HG02981 (cell line): Measurements from ENCODE around the gene COPG1.
"Not testable (repeated sequence)": the region's sequence is repeated elsewhere in the genome, so short reads cannot be mapped to it uniquely, and the experiment has no call there.

Experiments
- ATAC-seq: cut with Tn5 transposase; IDR thresholded peaks from one replicate; pipeline ENCODE4 v1.9.1; 2021; ENCODE audit warnings: mild to moderate bottlenecking, moderate library complexity; ENCODE audit not compliant: unreplicated experiment

Gene COPG1

GRCh38 chr3:129240436-129240835 lies 9.0 kb upstream of the COPG1 start:
- no peak for ATAC-seq

GRCh38 chr3:129245141-129245540 lies 4.3 kb upstream of the COPG1 start:
- no peak for ATAC-seq

DNA sequence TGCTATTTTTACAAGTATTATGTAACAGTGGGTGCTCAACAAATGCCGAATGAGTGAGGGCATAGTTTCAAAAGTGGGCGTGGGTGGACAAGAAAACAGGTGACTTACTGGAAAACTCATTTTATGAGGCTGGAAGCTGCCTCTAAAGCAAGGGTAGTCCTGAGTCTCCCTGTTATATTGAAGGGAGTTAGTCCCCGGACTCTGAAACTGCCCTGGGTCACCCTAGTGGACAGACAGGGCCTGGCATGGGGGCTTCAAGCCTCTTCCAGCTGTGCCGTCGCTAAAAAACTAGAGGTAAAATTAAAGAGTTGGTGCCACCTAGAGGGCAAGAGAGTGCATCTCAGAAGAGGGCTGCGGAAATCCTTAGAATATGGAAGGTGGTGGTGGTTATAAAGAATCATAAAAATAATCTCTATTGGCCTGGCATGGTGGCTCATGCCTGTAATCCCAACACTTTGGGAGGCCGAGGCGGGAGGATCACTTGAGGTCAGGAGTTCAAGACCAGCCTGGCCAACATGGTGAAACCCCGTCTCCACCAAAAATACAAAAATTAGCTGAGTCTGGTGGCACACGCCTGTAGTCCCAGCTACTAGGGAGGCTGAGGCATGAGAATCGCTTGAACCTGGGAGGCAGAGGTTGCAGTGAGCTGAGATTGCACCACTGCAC lies 3.6 kb upstream of the COPG1 start:
- peak; percentile 64 for ATAC-seq

GRCh38 chr3:129246636-129247035 lies 2.8 kb upstream of the COPG1 start:
- no peak for ATAC-seq

DNA sequence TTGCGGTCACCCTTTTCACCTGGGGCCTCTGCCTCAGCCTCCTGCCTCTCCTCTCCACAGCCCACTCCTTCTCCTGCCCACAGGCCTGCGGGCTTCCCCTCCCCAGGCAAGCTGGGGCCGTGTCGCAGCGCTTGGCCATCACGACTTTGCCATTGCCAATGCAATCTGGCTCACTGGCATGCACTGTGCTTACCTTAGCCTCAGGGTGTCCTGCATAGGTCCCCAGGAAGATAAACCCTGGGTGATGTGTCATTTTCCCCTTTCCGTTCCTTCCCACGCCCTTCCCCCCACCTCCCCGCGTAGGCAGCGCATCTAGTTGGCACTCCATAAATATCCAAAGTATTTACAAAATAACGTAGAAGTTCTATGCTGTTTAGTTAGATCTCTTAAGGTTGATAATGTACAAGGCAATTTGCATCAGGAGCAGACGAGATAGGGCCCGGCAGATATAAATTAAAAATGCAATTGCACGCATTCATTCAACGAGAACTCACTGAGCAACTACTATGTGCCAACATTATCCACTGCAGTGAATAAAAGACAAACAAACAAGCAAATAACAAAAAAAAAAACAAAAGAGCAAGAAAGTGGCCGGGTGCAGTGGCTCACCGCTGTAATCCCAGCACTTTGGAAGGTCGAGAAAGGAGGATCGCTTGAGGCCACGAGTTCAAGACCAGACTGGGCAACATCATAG lies 973 bp upstream of the COPG1 start:
- no peak for ATAC-seq

DNA sequence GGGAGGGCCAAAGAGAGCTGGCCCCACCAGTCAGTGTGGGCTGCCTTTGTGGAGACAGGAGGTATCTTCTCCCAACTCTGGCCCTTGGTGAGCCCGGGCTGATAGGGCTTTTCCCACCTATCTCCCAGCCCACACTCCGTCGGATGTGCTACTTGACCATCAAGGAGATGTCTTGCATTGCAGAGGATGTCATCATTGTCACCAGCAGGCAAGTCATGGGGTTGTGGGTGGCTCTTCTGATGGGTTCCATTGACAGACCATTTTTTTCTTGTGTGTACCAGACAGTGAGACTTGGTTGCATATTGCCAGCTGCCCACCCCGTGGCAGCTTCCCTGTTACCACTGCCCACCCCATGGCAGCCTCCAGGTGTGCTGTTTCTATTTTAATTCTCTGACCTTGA lies 3.3 kb downstream of the COPG1 start:
- no peak for ATAC-seq

- ATAC-seq, result no peak
Observed at GRCh38 chr3:129254536-129255230, 5.3 kb downstream of the COPG1 start.

DNA sequence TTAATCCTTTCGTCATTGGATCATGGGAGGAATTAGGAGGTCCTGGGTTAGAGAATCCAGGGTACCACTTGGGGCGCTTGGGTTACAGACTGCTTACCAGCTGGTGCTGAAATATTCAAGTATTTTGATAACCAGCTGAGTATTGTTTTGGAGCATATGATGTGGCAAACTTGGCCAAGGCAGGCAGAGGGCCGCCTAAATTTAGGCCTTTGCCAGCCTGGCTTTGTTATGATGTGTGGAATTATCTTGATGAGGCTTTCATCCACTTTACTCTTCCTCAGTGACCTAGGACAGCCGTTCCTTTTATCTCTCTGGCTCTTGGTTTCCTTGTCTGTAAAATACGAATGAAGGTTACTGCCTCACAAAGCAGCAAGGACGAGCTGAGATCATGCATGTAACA lies 6.9 kb downstream of the COPG1 start:
- no peak for ATAC-seq

DNA sequence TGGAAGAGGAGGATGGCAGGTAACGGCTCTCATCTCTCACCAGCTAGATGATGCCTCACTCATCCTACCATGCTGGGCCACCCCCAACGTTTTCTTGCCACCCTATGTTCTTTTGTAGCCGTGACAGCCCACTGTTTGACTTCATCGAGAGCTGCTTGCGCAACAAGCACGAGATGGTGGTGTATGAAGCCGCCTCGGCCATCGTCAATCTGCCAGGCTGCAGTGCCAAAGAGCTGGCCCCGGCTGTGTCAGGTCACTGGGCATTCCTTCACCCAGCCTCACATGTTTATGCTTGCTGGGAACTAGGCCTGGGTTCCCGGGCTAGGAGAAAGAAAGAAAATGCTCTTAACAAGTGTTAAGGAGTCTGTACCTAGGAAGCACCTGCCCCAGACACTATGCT lies 8.2 kb downstream of the COPG1 start:
- ATAC-seq, result no peak

DNA sequence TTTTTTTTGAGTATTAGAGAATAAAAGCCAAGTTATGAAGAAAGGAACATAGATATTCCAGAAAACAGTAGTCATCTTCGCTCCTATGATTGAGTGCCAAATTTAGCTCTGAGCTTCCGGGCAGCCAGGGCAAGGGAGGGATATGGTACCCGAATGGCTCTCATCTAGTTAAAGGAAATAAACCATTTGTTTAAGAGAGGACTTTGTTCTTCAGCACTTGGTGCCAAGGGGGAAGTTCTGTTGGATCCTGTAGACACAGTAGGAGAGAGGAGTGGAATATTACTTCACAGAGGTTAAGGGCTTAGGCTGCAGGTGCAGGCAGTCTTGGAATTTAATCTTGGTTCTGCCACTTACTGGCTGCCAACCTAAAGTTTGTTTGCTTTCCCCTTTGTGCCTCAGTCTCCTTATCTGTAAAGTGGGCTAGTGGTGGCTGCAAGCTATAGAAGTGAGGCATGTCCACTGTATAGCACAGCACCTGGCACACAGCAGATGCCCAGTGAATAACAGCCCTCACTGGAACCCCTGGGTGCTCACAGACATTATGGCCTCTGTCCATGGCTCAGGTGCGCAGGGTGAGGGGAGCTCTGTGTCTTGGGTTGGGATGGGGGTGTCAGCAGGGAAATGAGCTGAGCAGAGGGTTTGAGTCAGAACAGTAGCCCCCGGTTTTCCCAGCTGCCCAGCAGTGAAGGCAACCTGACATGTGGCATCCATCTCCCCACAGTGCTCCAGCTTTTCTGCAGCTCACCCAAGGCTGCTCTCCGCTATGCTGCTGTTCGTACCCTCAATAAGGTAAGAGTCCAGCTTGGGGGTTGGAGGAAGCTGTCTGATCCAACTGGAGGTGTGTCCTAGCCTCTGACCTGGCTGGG lies 10.4 kb downstream of the COPG1 start:
- ATAC-seq, result no peak

DNA sequence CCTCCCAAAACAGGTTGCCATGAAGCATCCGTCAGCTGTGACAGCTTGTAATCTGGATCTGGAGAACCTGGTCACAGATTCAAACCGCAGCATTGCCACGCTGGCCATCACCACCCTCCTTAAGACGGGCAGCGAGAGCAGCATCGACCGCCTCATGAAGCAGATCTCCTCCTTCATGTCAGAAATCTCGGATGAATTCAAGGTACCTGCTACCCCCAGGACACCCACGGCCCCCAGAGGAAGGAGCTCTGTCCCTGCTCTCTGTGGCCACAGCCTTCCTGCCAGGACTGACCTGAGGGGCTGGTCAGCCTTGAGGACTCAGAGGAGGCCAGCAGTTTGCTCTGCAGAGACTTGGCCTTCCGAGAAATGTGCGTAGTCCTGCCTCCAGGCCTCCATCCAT lies 11.2 kb downstream of the COPG1 start:
- no peak for ATAC-seq

GRCh38 chr3:129261894-129262293 lies 12.5 kb downstream of the COPG1 start:
- ATAC-seq, result no peak

DNA sequence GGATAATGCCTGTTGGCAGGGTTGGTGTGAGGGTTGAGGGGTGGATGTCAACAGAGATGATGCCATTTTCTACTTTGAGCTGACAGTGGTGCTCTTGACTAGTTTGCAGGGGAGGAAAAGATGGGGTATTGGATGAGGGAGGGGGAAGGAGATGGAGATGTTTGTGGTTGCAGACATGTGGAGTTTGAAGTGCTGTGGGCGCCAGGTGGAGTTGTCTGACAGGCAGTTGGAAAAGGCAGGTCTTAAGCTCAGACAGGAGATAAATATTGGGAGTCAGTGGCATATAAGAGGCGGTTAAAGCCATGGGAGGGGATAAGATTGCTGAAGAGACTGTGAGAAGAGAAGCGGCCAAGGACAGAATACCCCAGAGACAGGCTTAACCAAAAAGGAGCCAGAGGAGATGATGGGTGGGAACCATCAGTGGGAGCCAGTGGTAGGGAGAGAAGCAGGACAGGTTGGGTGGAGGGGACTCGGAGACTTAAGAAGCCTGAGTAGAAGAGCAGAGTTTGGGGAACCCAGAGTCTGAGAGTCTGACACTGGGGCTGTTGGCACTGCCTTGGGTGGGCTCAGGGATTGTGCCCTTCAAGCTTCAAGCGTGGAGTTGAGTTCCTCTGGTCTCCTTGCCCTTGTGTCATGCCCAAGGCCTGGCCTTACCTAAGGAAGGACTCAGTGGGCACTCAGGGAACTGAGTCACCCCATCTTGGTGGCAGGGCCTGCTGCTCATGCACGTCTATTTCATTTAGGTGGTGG lies 13.9 kb downstream of the COPG1 start:
- no peak for ATAC-seq

DNA sequence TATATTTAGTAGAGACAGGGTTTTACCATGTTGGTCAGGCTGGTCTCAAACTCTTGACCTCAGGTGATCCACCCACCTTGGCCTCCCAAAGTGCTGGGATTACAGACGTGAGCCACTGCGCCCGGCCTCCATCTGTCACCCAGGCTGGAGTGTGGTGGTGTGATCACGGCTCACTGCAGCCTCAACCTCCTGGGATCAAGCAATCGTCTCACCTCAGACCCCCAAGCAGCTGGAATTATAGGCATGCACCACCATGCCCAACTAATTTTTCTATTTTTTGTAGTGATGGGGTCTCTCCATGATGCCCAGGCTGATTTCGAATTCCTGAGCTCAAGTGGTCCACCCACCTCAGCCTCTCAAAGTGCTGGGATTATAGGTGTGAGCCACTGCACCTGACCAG lies 15.6 kb downstream of the COPG1 start:
- not testable (repeated sequence) for ATAC-seq

GRCh38 chr3:129266651-129267050 lies 17.2 kb downstream of the COPG1 start:
- ATAC-seq, result no peak

- no peak for ATAC-seq
Observed at GRCh38 chr3:129268396-129268795, 19.0 kb downstream of the COPG1 start.

GRCh38 chr3:129271674-129272073 lies 22.3 kb downstream of the COPG1 start:
- ATAC-seq, result no peak

DNA sequence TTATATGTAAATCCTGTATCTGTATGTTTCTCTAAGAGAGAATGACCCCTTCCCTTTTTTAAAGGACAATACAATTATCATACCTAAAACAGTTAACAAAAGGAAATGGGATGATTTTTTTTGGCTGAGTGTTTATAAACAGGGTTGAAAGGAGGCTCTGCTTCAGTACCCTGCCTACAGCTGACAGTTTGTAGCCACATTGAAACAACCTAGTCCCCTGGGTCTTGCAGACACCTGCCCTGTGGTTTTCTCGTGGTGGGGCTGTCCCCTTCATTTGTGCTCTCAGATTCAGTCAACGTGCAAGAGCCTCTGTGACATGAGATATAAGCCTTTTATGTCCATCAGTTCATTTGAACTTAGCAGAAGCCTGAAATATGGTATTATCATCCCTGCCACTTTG lies 27.0 kb downstream of the COPG1 start:
- peak; percentile 86 for ATAC-seq

GRCh38 chr3:129277829-129278271 lies 28.4 kb downstream of the COPG1 start:
- ATAC-seq, result no peak

GRCh38 chr3:129278439-129278965 lies 29.1 kb downstream of the COPG1 start, which contains the start of gene HMCES:
Gene HMCES, plus strand, starts transcription at chr3:129278870. Its CDS starts 863 bp downstream, at chr3:129279733.
- peak; percentile 40 for ATAC-seq
